Pericardium fibroblast (primary cell): ENCODE results near the gene SMIM22. TPM values are rescaled to one million over a fixed set of nuclear protein-coding genes. Genes with fewer than 3 reads are reported as not detected.

Source experiments
- total RNA-seq: library from RNA; depleted of rRNA; stranded (reverse); fragments of >200 nt; gene quantifications from 2 replicates; pipeline ENCODE4 v1.2.3, GENCODE V29; 2015

The SMIM22 gene
- total RNA-seq: not detected in 2 replicates

GRCh38 chr16:4795181-4795827, at the start of gene SMIM22:
Gene SMIM22 (plus strand): TSS chr16:4795369. CDS start chr16:4795735, 366 bp downstream.

GRCh38 chr16:4766875-4767628, 28.1 kb upstream of the SMIM22 start, which contains the start of gene ZNF500:
Gene ZNF500 (minus strand): TSS chr16:4767162. CDS start chr16:4765978, 1,184 bp downstream.

GRCh38 chr16:4787627-4788482, 7.3 kb upstream of the SMIM22 start, which contains the start of gene SEPTIN12:
Gene SEPTIN12 (minus strand): TSS chr16:4788345. CDS start chr16:4787645, 700 bp downstream.

GRCh38 chr16:4801962-4802658, 6.9 kb downstream of the SMIM22 start, which contains the start of gene ROGDI:
Gene ROGDI (minus strand): TSS chr16:4802633. CDS start chr16:4802571, 62 bp downstream.

Other genes starting within 250 kb of the SMIM22 start
- gene C16orf96, start 239.0 kb upstream of the SMIM22 start, total RNA-seq: 0.09 TPM in 1 of 2 replicates, not detected in the other
- gene UBALD1, start 180.5 kb upstream of the SMIM22 start, total RNA-seq: 14.2 and 15.4 TPM in 2 replicates
- 23.9 and 31.6 TPM in 2 replicates for gene MGRN1, start 170.5 kb upstream of the SMIM22 start, total RNA-seq
- gene NUDT16L1, start 101.8 kb upstream of the SMIM22 start, total RNA-seq: 22.4 and 24.9 TPM in 2 replicates
- 10.4 and 16.0 TPM in 2 replicates for gene ANKS3, start 61.1 kb upstream of the SMIM22 start, total RNA-seq
- gene DNAAF8, start 60.8 kb upstream of the SMIM22 start, total RNA-seq: 0.09 and 5.1 TPM in 2 replicates
- gene ZNF500, start 28.2 kb upstream of the SMIM22 start, total RNA-seq: 6.0 and 9.5 TPM in 2 replicates
- gene SEPTIN12, start 7.0 kb upstream of the SMIM22 start, total RNA-seq: not detected in 2 replicates
- gene ROGDI, start 7.3 kb downstream of the SMIM22 start, total RNA-seq: 15.2 and 42.6 TPM in 2 replicates
- gene GLYR1, start 51.9 kb downstream of the SMIM22 start, total RNA-seq: 23.7 and 31.3 TPM in 2 replicates
- gene UBN1, start 52.1 kb downstream of the SMIM22 start, total RNA-seq: 26.7 and 33.5 TPM in 2 replicates
- gene PPL, start 141.8 kb downstream of the SMIM22 start, total RNA-seq: 13.3 and 49.7 TPM in 2 replicates
- under 0.01 and 0.47 TPM in 2 replicates for gene SEC14L5, start 163.0 kb downstream of the SMIM22 start, total RNA-seq
- 19.1 and 37.5 TPM in 2 replicates for gene NAGPA, start 238.6 kb downstream of the SMIM22 start, total RNA-seq